Neural progenitor cell (in vitro differentiated cells): ENCODE data around the gene UGT1A1. TPM values are rescaled to one million over a fixed set of nuclear protein-coding genes. Genes with fewer than 3 reads are reported as not detected.

Source experiments
- DNase-seq: peaks from one replicate; pipeline ENCODE4 v3.0.0-alpha.2; 2016; ENCODE audit warnings: low spot score
- H2AFZ ChIP-seq: fragments of 200-600 bp; sonication (generic); replicated peaks from 2 replicates; pipeline ENCODE4 v1.6.1; 2016; ENCODE audit warnings: antibody characterized with exemption
- H3F3A ChIP-seq: fragments of 200-600 bp; sonication (generic); 2 replicates; pipeline ENCODE4 v1.6.1; 2016; ENCODE audit warnings: antibody characterized with exemption, low read depth
- H3K27ac ChIP-seq: fragments of 200-600 bp; sonication (generic); 2 replicates; pipeline ENCODE4 v1.5.1; 2016; ENCODE audit warnings: mild to moderate bottlenecking
- H3K27me3 ChIP-seq: fragments of 200-600 bp; sonication (generic); 2 replicates; pipeline ENCODE4 v1.6.1; 2016; ENCODE audit warnings: mild to moderate bottlenecking, moderate library complexity
- H3K36me3 ChIP-seq: fragments of 200-600 bp; sonication (generic); 2 replicates; pipeline ENCODE4 v1.5.1; 2016
- H3K4me1 ChIP-seq: fragments of 200-600 bp; sonication (generic); 2 replicates; pipeline ENCODE4 v1.6.1; 2016; ENCODE audit warnings: mixed run types
- H3K4me2 ChIP-seq: fragments of 200-600 bp; sonication (generic); 2 replicates; pipeline ENCODE4 v1.6.1; 2016
- H3K4me3 ChIP-seq: fragments of 200-600 bp; sonication (generic); 2 replicates; pipeline ENCODE4 v1.5.1; 2016
- H3K79me2 ChIP-seq: fragments of 200-600 bp; sonication (generic); 2 replicates; pipeline ENCODE4 v1.6.1; 2016; ENCODE audit warnings: low read depth
- H3K9ac ChIP-seq: fragments of 200-600 bp; sonication (generic); 2 replicates; pipeline ENCODE4 v1.6.1; 2016
- H3K9me3 ChIP-seq: fragments of 200-600 bp; sonication (generic); 2 replicates; pipeline ENCODE4 v1.5.1; 2016; ENCODE audit warnings: low read depth
- H4K20me1 ChIP-seq: fragments of 200-600 bp; sonication (generic); 2 replicates; pipeline ENCODE4 v1.6.1; 2016; ENCODE audit warnings: low read depth
- H3K27ac Mint-ChIP-seq: 3 replicates; pipeline ENCODE4 v1.8.0; 2021; ENCODE audit warnings: mixed read lengths
- H3K27me3 Mint-ChIP-seq: 2 replicates; pipeline ENCODE4 v1.8.0; 2022; ENCODE audit warnings: low read depth, mild to moderate bottlenecking, inconsistent platforms, moderate library complexity, mixed read lengths; ENCODE audit not compliant: insufficient read depth
- H3K36me3 Mint-ChIP-seq: 3 replicates; pipeline ENCODE4 v1.8.0; 2021; ENCODE audit warnings: mixed read lengths
- H3K4me1 Mint-ChIP-seq: 3 replicates; pipeline ENCODE4 v1.8.0; 2021; ENCODE audit warnings: mixed read lengths
- H3K4me3 Mint-ChIP-seq: 3 replicates; pipeline ENCODE4 v1.8.0; 2021; ENCODE audit warnings: mild to moderate bottlenecking, moderate library complexity, mixed read lengths
- H3K9me3 Mint-ChIP-seq: 3 replicates; pipeline ENCODE4 v1.8.0; 2020; ENCODE audit warnings: mixed read lengths
- EZH2 ChIP-seq: fragments of 200-600 bp; sonication (generic); IDR thresholded peaks from 2 replicates; pipeline ENCODE4 v1.6.1; 2017; ENCODE audit warnings: antibody characterized with exemption, mild to moderate bottlenecking, moderate library complexity
- EZH2phosphoT487 ChIP-seq: fragments of 200-600 bp; sonication (generic); IDR thresholded peaks from 2 replicates; pipeline ENCODE4 v1.6.1; 2017; ENCODE audit warnings: antibody characterized with exemption
- total RNA-seq: library from RNA; depleted of rRNA; stranded (reverse); fragments of >200 nt; gene quantifications from 2 replicates; pipeline ENCODE4 v1.2.3, GENCODE V29; 2015; ENCODE audit warnings: low replicate concordance
- TF ChIP-seq, protein P1 (sequence below): fragments of 200-600 bp; sonication (generic); IDR thresholded peaks from 2 replicates; pipeline ENCODE4 v1.5.1; 2017; ENCODE audit warnings: antibody characterized with exemption, mild to moderate bottlenecking

Gene UGT1A1
- total RNA-seq, 1 donor from 2014 or later = not detected

- Histone ChIP-seq H4K20me1 (no peaks in the 10 kb centered on the region), H3K36me3 (no peaks in the 10 kb centered on the region), H3K9ac (no peak overlapping the region), H3K27me3 (no peaks in the 10 kb centered on the region), H3K4me1 (no peaks in the 10 kb centered on the region), H3K27ac (no peak overlapping the region), H2AFZ (no peak overlapping the region), H3K4me3 (no peak overlapping the region), H3F3A (no peaks in the 10 kb centered on the region), H3K9me3 (no peaks in the 10 kb centered on the region), H3K79me2 (no peaks in the 10 kb centered on the region), H3K4me2 (no peak overlapping the region)
- Mint-ChIP-seq H3K4me3 (no peak overlapping the region), H3K27me3 (peaks cover 2% of the 10 kb centered on the region), H3K4me1 (no peaks in the 10 kb centered on the region), H3K36me3 (no peaks in the 10 kb centered on the region), H3K27ac (no peak overlapping the region), H3K9me3 (peaks cover 8% of the 10 kb centered on the region)
- TF ChIP-seq, protein P1, sequence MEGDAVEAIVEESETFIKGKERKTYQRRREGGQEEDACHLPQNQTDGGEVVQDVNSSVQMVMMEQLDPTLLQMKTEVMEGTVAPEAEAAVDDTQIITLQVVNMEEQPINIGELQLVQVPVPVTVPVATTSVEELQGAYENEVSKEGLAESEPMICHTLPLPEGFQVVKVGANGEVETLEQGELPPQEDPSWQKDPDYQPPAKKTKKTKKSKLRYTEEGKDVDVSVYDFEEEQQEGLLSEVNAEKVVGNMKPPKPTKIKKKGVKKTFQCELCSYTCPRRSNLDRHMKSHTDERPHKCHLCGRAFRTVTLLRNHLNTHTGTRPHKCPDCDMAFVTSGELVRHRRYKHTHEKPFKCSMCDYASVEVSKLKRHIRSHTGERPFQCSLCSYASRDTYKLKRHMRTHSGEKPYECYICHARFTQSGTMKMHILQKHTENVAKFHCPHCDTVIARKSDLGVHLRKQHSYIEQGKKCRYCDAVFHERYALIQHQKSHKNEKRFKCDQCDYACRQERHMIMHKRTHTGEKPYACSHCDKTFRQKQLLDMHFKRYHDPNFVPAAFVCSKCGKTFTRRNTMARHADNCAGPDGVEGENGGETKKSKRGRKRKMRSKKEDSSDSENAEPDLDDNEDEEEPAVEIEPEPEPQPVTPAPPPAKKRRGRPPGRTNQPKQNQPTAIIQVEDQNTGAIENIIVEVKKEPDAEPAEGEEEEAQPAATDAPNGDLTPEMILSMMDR = no peak
- TF ChIP-seq EZH2 (no peak), EZH2phosphoT487 (no peak)
- no peak for DNase-seq
Measured at GRCh38 chr2:233807215-233807865, 47.3 kb downstream of the UGT1A1 start.

DNA sequence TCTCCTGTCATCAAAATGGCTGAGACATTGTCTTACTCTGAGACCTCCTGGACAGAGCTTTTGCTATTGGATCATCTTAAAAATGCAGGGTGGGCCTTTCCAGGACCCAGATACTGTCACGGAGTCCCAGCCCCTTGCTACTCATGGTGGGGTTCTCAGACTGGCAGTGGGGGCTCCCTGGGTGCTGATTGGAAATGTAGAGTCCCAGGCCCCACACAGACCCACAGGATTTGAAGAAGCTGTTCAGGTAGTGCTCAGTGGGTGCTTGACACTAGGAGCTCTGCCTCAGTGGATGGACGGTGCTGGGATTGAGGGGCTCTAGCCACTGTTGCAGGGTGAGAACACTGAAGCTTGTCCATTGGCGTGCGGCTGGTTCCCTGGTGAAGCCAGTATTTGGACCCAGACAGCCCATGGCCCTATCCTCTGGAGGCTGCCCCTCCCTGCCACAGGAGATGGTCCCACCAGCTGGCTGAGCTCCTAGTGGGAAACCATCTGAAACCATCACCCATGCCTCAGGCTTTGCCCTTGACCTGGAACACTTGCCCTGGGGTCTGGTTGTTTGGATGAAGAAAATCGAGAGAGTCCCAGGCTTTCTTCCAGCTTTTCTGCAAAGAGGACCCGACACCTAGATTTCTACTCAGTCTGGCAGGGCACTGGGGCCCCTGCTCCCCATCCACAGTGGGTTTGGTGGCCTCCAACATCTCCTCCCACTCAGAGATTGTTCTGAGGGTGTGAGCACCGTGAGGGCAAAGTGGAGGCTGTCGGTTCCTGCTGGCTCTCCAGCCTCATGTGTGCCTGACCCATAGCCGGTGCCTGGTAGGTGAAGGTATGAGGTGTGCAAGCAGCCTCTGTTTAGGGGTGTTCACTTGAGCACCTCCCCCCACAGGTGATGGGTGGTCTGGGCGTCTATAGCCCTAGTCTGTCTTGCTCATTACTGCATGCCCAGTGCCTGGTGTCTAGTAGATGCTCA is 48.2 kb downstream of the UGT1A1 start:
- H3K27ac ChIP-seq = no peak overlapping the region
- no peaks in the 10 kb centered on the region for H3K36me3 Mint-ChIP-seq
- H3K36me3 ChIP-seq = no peaks in the 10 kb centered on the region
- peaks cover 2% of the 10 kb centered on the region for H3K9me3 Mint-ChIP-seq
- no peak overlapping the region for H3K4me2 ChIP-seq
- H3K9me3 ChIP-seq = no peaks in the 10 kb centered on the region
- H3K27me3 Mint-ChIP-seq = peaks cover 2% of the 10 kb centered on the region
- no peak overlapping the region for H2AFZ ChIP-seq
- no peaks in the 10 kb centered on the region for H3K4me1 ChIP-seq
- H3F3A ChIP-seq = no peaks in the 10 kb centered on the region
- TF ChIP-seq EZH2 (no peak), EZH2phosphoT487 (no peak)
- TF ChIP-seq, protein P1 = no peak
- DNase-seq = no peak
- H3K4me3 Mint-ChIP-seq = no peak overlapping the region
- no peaks in the 10 kb centered on the region for H3K79me2 ChIP-seq
- H3K27ac Mint-ChIP-seq = no peak overlapping the region
- no peaks in the 10 kb centered on the region for H3K27me3 ChIP-seq
- no peaks in the 10 kb centered on the region for H4K20me1 ChIP-seq
- no peak overlapping the region for H3K4me3 ChIP-seq
- no peaks in the 10 kb centered on the region for H3K4me1 Mint-ChIP-seq
- H3K9ac ChIP-seq = no peak overlapping the region

GRCh38 chr2:233810385-233810784 is 50.3 kb downstream of the UGT1A1 start:
- Histone ChIP-seq H3K4me1 (no peaks in the 10 kb centered on the region), H3K27me3 (no peaks in the 10 kb centered on the region), H4K20me1 (no peaks in the 10 kb centered on the region), H3K79me2 (no peaks in the 10 kb centered on the region), H3K9me3 (no peaks in the 10 kb centered on the region), H2AFZ (no peak overlapping the region), H3F3A (no peaks in the 10 kb centered on the region), H3K9ac (no peak overlapping the region), H3K36me3 (no peaks in the 10 kb centered on the region), H3K4me3 (no peak overlapping the region), H3K4me2 (no peak overlapping the region), H3K27ac (no peak overlapping the region)
- Mint-ChIP-seq H3K9me3 (no peaks in the 10 kb centered on the region), H3K4me1 (no peaks in the 10 kb centered on the region), H3K27me3 (no peaks in the 10 kb centered on the region), H3K36me3 (no peaks in the 10 kb centered on the region), H3K4me3 (no peak overlapping the region), H3K27ac (no peak overlapping the region)
- DNase-seq = no peak
- no peak for TF ChIP-seq EZH2phosphoT487
